Caco-2 (cell line): ENCODE measurements around the gene AKR1C4. TPM values are rescaled to one million over a fixed set of nuclear protein-coding genes. Genes with fewer than 3 reads are reported as not detected.
A peak's percentile ranks its signal among the peaks of the same experiment; 100 is the strongest.
"Not testable (repeated sequence)": the region's sequence is repeated elsewhere in the genome, so short reads cannot be mapped to it uniquely, and the experiment has no call there.

Experiments
- BruUV-seq: library from RNA; stranded (reverse); fragments of 400-500 nt; replicated peaks from 2 replicates; lab custom pipeline; 2021; lab: Mats Ljungman, UMichigan
- CTCF ChIA-PET: fragments of 300-600 bp; sonication (Branson Sonifier 250); formaldehyde crosslinking; loops from one replicate; lab custom pipeline; 2022; ENCODE audit warnings: antibody characterized with exemption; lab: Charles Lee
- POLR2A ChIA-PET: fragments of 300-600 bp; sonication (Branson Sonifier 250); formaldehyde crosslinking; loops from one replicate; lab custom pipeline; 2022; ENCODE audit warnings: antibody characterized with exemption; lab: Charles Lee
- DNase-seq, 2 experiments: peaks; one replicate each; pipeline versions ENCODE4 v3.0.0 to v3.0.0-alpha.2; 2020 to 2022
- H3K27me3 ChIP-seq: replicated peaks from 2 replicates; pipeline ENCODE4 v1.6.0; 2011; ENCODE audit warnings: low read length; ENCODE audit not compliant: control insufficient read depth, insufficient read depth
- H3K36me3 ChIP-seq: 2 replicates; pipeline ENCODE4 v1.5.1; 2011; ENCODE audit warnings: low read length; ENCODE audit not compliant: control insufficient read depth, insufficient read depth
- H3K4me1 ChIP-seq: fragments of 250-450 bp; sonication (Bioruptor Pico); 2 replicates; pipeline ENCODE4 v1.5.1; 2020; ENCODE audit warnings: mild to moderate bottlenecking
- H3K4me3 ChIP-seq: 2 replicates; pipeline ENCODE4 v1.5.1; 2011; ENCODE audit warnings: low read depth, mild to moderate bottlenecking, control low read depth, low read length
- H3K9me3 ChIP-seq: fragments of 250-450 bp; sonication (Bioruptor Pico); 2 replicates; pipeline ENCODE4 v1.5.1; 2020; ENCODE audit warnings: mild to moderate bottlenecking, moderate library complexity
- H3K27ac Mint-ChIP-seq: one replicate; pipeline ENCODE4 v1.8.0; 2022; ENCODE audit warnings: mixed read lengths; ENCODE audit not compliant: unreplicated experiment
- H3K27me3 Mint-ChIP-seq: one replicate; pipeline ENCODE4 v1.8.0; 2022; ENCODE audit warnings: mixed read lengths; ENCODE audit not compliant: insufficient read depth, unreplicated experiment
- H3K36me3 Mint-ChIP-seq: one replicate; pipeline ENCODE4 v1.8.0; 2022; ENCODE audit warnings: mild to moderate bottlenecking, mixed read lengths; ENCODE audit not compliant: insufficient read depth, unreplicated experiment
- H3K4me1 Mint-ChIP-seq: one replicate; pipeline ENCODE4 v1.8.0; 2022; ENCODE audit warnings: low read depth, mixed read lengths; ENCODE audit not compliant: unreplicated experiment
- H3K4me3 Mint-ChIP-seq: one replicate; pipeline ENCODE4 v1.8.0; 2022; ENCODE audit warnings: mild to moderate bottlenecking, moderate library complexity, mixed read lengths; ENCODE audit not compliant: unreplicated experiment
- H3K9me3 Mint-ChIP-seq: one replicate; pipeline ENCODE4 v1.8.0; 2022; ENCODE audit warnings: mixed read lengths; ENCODE audit not compliant: unreplicated experiment
- intact Hi-C: fragments of 100-400 bp; cut with micrococcal nuclease; formaldehyde crosslinking; loops from one replicate; pipeline ENCODE4 v1.10.0; 2022; ENCODE audit not compliant: unreplicated experiment
- total RNA-seq: library from RNA; stranded (reverse); gene quantifications from 2 replicates; pipeline ENCODE4 v1.2.3, GENCODE V29; 2022
- TF ChIP-seq, protein P1 (sequence below), 2 experiments: fragments of 200-600 bp in 1 of 2; IDR thresholded peaks; 1 replicate in 1 of 2; 2 replicates in 1 of 2; pipeline versions ENCODE4 v1.5.1 to v1.8.0; 2011 to 2022; ENCODE audit warnings: antibody characterized with exemption in 1 of 2, control low read depth in 1 of 2, inconsistent platforms in 1 of 2, low read depth in 1 of 2, low read length in 1 of 2, mild to moderate bottlenecking in 1 of 2, moderate library complexity in 1 of 2; ENCODE audit not compliant: insufficient read depth in 1 of 2, severe bottlenecking in 1 of 2, unreplicated experiment in 1 of 2

The AKR1C4 gene
- total RNA-seq, 1 experiment from 2014 or later = 0.25 TPM

DNA sequence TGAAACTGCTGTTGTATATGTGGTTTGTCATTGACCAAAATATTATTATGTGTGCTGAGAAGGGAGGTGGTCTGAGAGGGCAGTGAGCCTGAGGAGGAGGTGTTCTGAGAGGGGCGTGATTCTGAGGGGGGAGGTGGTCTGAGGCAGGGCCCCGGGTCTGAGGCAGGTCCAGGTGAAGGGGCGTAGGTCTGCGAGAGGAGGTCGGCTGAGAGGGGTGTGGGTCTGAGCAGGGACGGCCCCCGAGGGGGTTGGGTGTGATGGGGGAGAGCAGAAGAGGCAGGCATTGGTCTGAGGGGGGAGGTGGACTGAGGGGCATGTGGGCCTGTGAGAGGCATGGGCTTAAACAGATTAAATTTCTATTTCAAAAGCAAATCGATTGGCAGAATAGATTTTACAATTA lies 32.4 kb downstream of the AKR1C4 start:
- ChIA-PET POLR2A (no interaction called here), CTCF (no interaction called here)
- Mint-ChIP-seq H3K4me1 (no peaks in the 10 kb centered on the region), H3K27me3 (no peaks in the 10 kb centered on the region), H3K4me3 (no peak overlapping the region), H3K36me3 (no peaks in the 10 kb centered on the region), H3K9me3 (peaks cover 40% of the 10 kb centered on the region), H3K27ac (no peak overlapping the region)
- TF ChIP-seq, protein P1, sequence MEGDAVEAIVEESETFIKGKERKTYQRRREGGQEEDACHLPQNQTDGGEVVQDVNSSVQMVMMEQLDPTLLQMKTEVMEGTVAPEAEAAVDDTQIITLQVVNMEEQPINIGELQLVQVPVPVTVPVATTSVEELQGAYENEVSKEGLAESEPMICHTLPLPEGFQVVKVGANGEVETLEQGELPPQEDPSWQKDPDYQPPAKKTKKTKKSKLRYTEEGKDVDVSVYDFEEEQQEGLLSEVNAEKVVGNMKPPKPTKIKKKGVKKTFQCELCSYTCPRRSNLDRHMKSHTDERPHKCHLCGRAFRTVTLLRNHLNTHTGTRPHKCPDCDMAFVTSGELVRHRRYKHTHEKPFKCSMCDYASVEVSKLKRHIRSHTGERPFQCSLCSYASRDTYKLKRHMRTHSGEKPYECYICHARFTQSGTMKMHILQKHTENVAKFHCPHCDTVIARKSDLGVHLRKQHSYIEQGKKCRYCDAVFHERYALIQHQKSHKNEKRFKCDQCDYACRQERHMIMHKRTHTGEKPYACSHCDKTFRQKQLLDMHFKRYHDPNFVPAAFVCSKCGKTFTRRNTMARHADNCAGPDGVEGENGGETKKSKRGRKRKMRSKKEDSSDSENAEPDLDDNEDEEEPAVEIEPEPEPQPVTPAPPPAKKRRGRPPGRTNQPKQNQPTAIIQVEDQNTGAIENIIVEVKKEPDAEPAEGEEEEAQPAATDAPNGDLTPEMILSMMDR (IDR thresholded peaks at IDR 0.05; ENCODE audit: insufficient read depth in 1 of 2, low read depth in 1 of 2, low read length in 1 of 2, severe bottlenecking in 1 of 2, unreplicated experiment in 1 of 2) = no peak
- no peak overlapping the region for H3K4me3 ChIP-seq
- H3K27me3 ChIP-seq = no peaks in the 10 kb centered on the region
- BruUV-seq = no TSS peak
- H3K4me1 ChIP-seq = no peaks in the 10 kb centered on the region; the same call in 1 of the 2 replicates
- H3K9me3 ChIP-seq = no peaks in the 10 kb centered on the region
- H3K36me3 ChIP-seq = no peaks in the 10 kb centered on the region
- no peak for DNase-seq
- intact Hi-C loops = no loop called here

DNA sequence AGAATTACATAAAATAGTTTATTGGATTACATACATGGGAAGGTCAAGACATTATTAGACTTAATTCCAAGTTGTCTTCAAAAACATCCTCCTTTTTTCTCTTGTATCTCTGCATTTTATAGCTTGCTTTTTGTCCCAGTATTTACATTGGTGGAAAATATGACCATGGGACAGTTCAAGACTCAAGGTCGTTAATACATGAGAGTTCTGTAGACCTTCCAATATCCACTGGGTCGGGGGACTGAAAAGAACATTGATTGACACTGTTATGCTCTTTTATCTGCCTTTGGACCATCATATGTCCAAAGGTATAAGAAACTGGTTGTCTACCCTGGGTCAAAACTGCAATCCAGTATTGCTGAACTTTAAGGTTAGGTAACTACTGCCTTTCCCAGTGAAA lies 36.7 kb downstream of the AKR1C4 start:
- ChIA-PET CTCF (no interaction called here), POLR2A (no interaction called here)
- BruUV-seq = no TSS peak
- Mint-ChIP-seq H3K36me3 (no peaks in the 10 kb centered on the region), H3K9me3 (peaks cover 42% of the 10 kb centered on the region), H3K4me3 (no peak overlapping the region), H3K4me1 (no peaks in the 10 kb centered on the region), H3K27me3 (no peaks in the 10 kb centered on the region), H3K27ac (no peak overlapping the region)
- TF ChIP-seq, protein P1 (IDR thresholded peaks at IDR 0.05; ENCODE audit: insufficient read depth in 1 of 2, low read depth in 1 of 2, low read length in 1 of 2, severe bottlenecking in 1 of 2, unreplicated experiment in 1 of 2) = no peak
- H3K9me3 ChIP-seq = 0 out of 2 replicates have a peak, but pooled peaks cover 3% of the 10 kb centered on the region
- no peaks in the 10 kb centered on the region; the same call in 1 of the 2 replicates for H3K36me3 ChIP-seq
- no peaks in the 10 kb centered on the region; the same call in 1 of the 2 replicates for H3K4me1 ChIP-seq
- H3K4me3 ChIP-seq = no peak overlapping the region
- intact Hi-C loops = loop anchor here (1.0 kb wide), 1 partner anchor 31 kb away; no protein-coding TSS in a partner anchor
- no peaks in the 10 kb centered on the region for H3K27me3 ChIP-seq
- no peak for DNase-seq

DNA sequence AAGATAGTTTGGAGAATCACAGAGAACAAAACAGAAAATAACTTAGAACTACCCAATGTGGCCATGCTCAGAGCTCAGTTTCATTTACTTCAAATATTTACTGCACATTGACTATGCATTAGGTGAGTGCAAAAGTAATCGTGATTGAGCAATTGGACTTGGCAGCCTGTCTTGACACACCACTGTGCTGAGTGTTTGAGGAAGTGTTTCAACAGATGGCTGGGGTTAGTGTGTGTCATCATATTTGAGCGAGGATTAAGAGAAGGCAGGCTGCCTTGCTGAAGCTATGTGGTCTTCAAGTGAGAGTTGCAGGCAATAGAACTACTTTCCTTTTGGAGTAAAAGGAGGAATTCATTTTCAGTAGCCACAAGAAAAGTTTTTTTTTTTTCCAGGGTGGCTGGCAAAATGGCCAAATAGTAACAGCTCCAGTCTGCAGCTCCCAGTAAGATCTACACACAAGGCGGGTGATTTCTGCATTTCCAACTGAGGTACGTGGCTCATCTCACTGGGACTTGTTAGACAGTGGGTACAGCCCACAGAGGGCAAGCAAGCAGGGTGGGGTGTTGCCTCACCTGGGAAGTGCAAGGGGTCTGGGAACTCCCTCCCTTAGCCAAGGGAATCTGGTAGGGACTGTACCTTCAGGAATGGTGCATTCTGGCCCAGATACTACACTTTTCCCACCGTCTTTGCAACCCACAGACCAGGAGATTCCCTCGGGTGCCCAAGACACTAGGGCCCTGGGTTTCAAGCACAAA lies 37.6 kb downstream of the AKR1C4 start:
- Mint-ChIP-seq H3K9me3 (peaks cover 46% of the 10 kb centered on the region), H3K27me3 (no peaks in the 10 kb centered on the region), H3K36me3 (no peaks in the 10 kb centered on the region), H3K27ac (peak overlapping the region; percentile 34), H3K4me1 (no peaks in the 10 kb centered on the region), H3K4me3 (no peak overlapping the region)
- TF ChIP-seq, protein P1 (IDR thresholded peaks at IDR 0.05; ENCODE audit: insufficient read depth in 1 of 2, low read depth in 1 of 2, low read length in 1 of 2, severe bottlenecking in 1 of 2, unreplicated experiment in 1 of 2) = no peak
- Histone ChIP-seq H3K36me3 (no peaks in the 10 kb centered on the region; the same call in 1 of the 2 replicates), H3K9me3 (0 out of 2 replicates have a peak, but pooled peaks cover 3% of the 10 kb centered on the region), H3K27me3 (no peaks in the 10 kb centered on the region), H3K4me1 (no peaks in the 10 kb centered on the region; the same call in 1 of the 2 replicates), H3K4me3 (no peak overlapping the region)
- BruUV-seq = no TSS peak
- POLR2A ChIA-PET = interaction anchor here (0.6 to 0.9 kb wide), 2 partner anchors 38 to 407 kb away, joined by 3 to 7 read pairs; partner anchors contain the start of gene AKR1C4
- DNase-seq = peak; percentile 64 to 79
- intact Hi-C loops = loop anchor here (1.0 to 2.0 kb wide), 3 partner anchors 37 to 87 kb away; partner anchors contain the start of gene AKR1C4
- CTCF ChIA-PET = interaction anchor here (0.7 kb wide), 4 partner anchors 44 to 384 kb away, joined by 3 to 8 read pairs (median 5); partner anchors contain the start of gene AKR1C3

DNA sequence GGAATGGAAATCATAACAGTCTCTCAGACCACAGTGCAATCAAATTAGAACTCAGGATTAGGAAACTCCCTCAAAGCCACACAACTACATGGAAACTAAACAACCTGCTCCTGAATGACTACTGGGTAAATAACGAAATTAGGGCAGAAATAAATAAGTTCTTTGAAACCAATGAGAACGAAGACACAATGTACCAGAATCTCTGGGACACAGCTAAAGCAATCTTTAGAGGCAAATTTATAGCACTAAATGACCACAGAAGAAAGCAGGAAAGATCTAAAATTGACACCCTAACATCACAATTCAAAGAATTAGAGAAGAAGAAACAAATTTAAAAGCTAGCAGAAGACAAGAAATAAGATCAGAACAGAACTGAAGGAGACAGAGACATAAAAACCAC lies 40.9 kb downstream of the AKR1C4 start:
- H3K4me1 ChIP-seq, DNase-seq, H3K36me3 Mint-ChIP-seq, POLR2A ChIA-PET, H3K27me3 Mint-ChIP-seq, H3K9me3 ChIP-seq, BruUV-seq, H3K4me3 ChIP-seq, intact Hi-C loops, H3K27me3 ChIP-seq, H3K4me1 Mint-ChIP-seq, H3K27ac Mint-ChIP-seq, H3K36me3 ChIP-seq, H3K4me3 Mint-ChIP-seq: not testable (repeated sequence)
- CTCF ChIA-PET = interaction anchor here (0.7 kb wide), 1 partner anchor 128 kb away, joined by 5 read pairs; no protein-coding TSS in a partner anchor
- H3K9me3 Mint-ChIP-seq = peaks cover 39% of the 10 kb centered on the region
